ENCODE results near the gene CFAP58.
"Not testable (repeated sequence)": the region's sequence is repeated elsewhere in the genome, so short reads cannot be mapped to it uniquely, and the experiment has no call there.

DNA sequence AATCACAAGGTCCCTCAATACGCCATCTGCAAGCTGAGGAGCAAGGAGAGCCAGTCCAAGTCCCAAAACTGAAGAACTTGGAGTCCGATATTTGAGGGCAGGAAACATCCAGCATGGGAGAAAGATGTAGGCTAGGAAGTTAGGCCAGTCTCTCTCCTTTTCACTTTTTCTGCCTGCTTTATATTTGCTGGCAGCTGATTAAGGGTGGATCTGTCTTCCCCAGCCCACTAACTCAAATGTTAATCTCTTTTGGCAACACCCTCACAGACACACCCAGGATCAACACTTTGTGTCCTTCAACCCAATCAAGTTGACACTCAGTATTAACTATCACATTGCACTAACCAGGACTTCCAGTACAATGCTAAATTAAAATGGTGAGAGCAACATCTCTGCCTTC lies 115.2 kb downstream of the CFAP58 start:
- not testable (repeated sequence) for TF ChIP-seq POLR2A (IDR thresholded peaks at IDR 0.05)
- TF ChIP-seq, protein P1, sequence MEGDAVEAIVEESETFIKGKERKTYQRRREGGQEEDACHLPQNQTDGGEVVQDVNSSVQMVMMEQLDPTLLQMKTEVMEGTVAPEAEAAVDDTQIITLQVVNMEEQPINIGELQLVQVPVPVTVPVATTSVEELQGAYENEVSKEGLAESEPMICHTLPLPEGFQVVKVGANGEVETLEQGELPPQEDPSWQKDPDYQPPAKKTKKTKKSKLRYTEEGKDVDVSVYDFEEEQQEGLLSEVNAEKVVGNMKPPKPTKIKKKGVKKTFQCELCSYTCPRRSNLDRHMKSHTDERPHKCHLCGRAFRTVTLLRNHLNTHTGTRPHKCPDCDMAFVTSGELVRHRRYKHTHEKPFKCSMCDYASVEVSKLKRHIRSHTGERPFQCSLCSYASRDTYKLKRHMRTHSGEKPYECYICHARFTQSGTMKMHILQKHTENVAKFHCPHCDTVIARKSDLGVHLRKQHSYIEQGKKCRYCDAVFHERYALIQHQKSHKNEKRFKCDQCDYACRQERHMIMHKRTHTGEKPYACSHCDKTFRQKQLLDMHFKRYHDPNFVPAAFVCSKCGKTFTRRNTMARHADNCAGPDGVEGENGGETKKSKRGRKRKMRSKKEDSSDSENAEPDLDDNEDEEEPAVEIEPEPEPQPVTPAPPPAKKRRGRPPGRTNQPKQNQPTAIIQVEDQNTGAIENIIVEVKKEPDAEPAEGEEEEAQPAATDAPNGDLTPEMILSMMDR (IDR thresholded peaks at IDR 0.05) = not testable (repeated sequence)
